Measurements from ENCODE around the gene INAFM2.

The INAFM2 gene

DNA sequence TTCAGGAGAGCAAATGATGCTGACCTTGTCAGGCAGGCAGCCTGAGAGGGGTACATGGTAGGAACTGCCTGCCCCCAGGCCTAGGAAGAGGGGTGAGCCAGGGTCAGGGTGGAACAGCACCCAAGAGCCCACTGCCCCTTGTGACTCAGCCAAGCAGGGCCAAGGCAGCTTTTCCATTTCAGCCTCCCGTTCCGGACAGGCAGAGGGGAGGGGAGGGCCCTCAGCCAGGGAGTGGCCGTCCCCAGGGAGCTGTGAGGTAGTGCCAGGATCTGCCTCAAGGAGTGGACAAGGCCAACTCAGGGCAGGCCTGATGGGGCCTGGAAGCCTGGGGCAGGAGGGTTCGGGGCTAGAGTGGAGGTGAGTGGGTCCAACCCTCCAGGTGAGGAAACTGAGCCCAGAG is 35.5 kb upstream of the INAFM2 start:
- TF ChIP-seq, protein P1, sequence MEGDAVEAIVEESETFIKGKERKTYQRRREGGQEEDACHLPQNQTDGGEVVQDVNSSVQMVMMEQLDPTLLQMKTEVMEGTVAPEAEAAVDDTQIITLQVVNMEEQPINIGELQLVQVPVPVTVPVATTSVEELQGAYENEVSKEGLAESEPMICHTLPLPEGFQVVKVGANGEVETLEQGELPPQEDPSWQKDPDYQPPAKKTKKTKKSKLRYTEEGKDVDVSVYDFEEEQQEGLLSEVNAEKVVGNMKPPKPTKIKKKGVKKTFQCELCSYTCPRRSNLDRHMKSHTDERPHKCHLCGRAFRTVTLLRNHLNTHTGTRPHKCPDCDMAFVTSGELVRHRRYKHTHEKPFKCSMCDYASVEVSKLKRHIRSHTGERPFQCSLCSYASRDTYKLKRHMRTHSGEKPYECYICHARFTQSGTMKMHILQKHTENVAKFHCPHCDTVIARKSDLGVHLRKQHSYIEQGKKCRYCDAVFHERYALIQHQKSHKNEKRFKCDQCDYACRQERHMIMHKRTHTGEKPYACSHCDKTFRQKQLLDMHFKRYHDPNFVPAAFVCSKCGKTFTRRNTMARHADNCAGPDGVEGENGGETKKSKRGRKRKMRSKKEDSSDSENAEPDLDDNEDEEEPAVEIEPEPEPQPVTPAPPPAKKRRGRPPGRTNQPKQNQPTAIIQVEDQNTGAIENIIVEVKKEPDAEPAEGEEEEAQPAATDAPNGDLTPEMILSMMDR (IDR thresholded peaks at IDR 0.05; ENCODE audit: insufficient read depth, missing control alignments) = no peak
- no peak for FAIRE-seq
- no peak for DNase-seq (ENCODE audit: insufficient read length, low spot score)

DNA sequence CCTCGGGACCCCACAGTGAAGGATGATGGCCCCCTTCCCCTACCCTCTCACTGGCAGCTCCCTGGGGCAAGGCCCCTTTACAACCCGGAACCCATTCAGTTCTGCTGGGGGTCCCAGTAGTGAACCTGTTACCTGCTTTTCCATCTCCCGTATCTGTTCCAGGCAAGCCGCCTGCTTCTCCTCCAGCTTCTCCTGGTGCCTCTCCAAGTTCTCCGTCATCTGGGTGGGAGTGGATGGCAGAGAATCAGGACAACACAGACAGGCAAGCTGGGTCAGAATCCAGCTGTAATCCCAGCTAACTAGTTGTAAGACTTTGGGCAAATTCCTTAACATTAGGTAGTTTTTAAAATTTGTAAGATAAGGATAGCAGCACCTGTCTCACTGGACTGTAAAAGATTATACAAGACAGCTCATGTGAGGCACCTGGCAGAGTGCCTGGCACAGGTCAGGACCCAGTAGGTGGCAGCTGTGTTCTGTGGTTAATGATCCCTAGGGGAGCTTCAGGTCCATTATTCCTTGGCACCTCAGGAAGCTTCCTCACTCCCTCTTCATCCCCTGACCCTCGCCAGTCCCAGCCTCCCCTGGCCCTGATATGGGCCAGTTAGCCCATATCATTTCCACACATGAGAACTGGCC is 34.2 kb upstream of the INAFM2 start:
- TF ChIP-seq, protein P1 (IDR thresholded peaks at IDR 0.05; ENCODE audit: insufficient read depth, missing control alignments) = no peak
- FAIRE-seq (no peak), DNase-seq (ENCODE audit: insufficient read length, low spot score) (no peak)

DNA sequence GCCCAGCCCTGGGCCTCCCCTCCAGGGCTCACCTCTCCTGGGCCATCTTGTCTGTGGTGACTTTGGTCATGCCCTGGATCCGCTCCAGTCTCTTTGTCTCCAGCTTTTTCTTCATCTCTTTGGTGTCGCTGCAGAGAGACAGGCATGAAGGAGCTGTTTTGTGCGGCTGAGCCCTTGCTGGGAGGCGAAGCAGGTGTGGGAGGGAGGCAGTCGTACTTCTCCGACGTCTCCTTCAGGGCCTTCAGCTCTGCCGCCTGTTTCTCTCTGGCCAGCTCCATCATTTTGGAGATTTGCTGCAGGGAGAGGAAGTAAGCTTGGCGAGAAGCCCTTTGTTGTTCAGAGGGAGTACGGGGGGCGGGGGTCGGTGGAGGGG is 33.0 kb upstream of the INAFM2 start:
- TF ChIP-seq, protein P1 (IDR thresholded peaks at IDR 0.05; ENCODE audit: insufficient read depth, missing control alignments) = no peak
- FAIRE-seq (no peak), DNase-seq (ENCODE audit: insufficient read length, low spot score) (no peak)

GRCh38 chr15:40290918-40291574 is 32.4 kb upstream of the INAFM2 start:
- DNase-seq (ENCODE audit: insufficient read length, low spot score) = peak; percentile 64
- no peak for FAIRE-seq
- TF ChIP-seq, protein P1 (IDR thresholded peaks at IDR 0.05; ENCODE audit: insufficient read depth, missing control alignments) = no peak

- TF ChIP-seq, protein P1 (IDR thresholded peaks at IDR 0.05; ENCODE audit: insufficient read depth, missing control alignments) = no peak
- FAIRE-seq = no peak
- no peak for DNase-seq (ENCODE audit: insufficient read length, low spot score)
These were observed 31.2 kb upstream of the INAFM2 start for GRCh38 chr15:40292246-40292645.

DNA sequence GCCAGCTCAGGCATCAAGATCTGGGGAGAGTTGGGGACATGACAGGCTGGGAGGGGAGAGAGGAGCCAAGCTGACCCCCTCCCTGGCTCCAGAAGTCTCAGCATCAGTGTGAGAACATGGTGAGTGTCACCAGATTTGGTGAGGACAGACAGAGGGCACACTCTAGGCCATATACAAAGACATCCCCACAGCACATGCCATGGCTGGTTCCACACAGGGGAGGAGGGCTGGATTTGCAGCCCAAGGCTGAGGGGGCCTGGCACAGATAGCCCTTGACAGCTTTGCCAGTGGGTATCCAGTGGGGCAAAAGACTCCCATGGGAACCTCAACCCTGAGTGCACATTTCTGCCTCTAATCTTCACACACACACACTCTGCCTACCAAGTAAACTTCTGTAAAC is 30.5 kb upstream of the INAFM2 start:
- FAIRE-seq (no peak), DNase-seq (ENCODE audit: insufficient read length, low spot score) (no peak)
- TF ChIP-seq, protein P1 (IDR thresholded peaks at IDR 0.05; ENCODE audit: insufficient read depth, missing control alignments) = no peak
